ENCODE measurements around the gene BAZ2B.

The BAZ2B gene

GRCh38 chr2:159585622-159586021 is 30.7 kb downstream of the BAZ2B start:
- in situ Hi-C loops (cut with MboI; ENCODE audit: low pct_unique_long_range_greater_than_20kb, low sequenced_read_pairs, unreplicated experiment) = no loop called here
- no peak for TF ChIP-seq CTCF (IDR thresholded peaks at IDR 0.05; ENCODE audit: extremely low read depth, insufficient read depth, missing control alignments)
- no peak for DNase-seq (ENCODE audit: low spot score)

GRCh38 chr2:159584796-159585195 is 31.6 kb downstream of the BAZ2B start:
- DNase-seq (ENCODE audit: low spot score) = no peak
- in situ Hi-C loops (cut with MboI; ENCODE audit: low pct_unique_long_range_greater_than_20kb, low sequenced_read_pairs, unreplicated experiment) = no loop called here
- no peak for TF ChIP-seq CTCF (IDR thresholded peaks at IDR 0.05; ENCODE audit: extremely low read depth, insufficient read depth, missing control alignments)

GRCh38 chr2:159573846-159574606 is 42.3 kb downstream of the BAZ2B start:
- in situ Hi-C loops (cut with MboI; ENCODE audit: low pct_unique_long_range_greater_than_20kb, low sequenced_read_pairs, unreplicated experiment) = no loop called here
- no peak for DNase-seq (ENCODE audit: low spot score)
- TF ChIP-seq CTCF (IDR thresholded peaks at IDR 0.05; ENCODE audit: extremely low read depth, insufficient read depth, missing control alignments) = no peak

GRCh38 chr2:159573294-159573693 is 43.1 kb downstream of the BAZ2B start:
- no peak for TF ChIP-seq CTCF (IDR thresholded peaks at IDR 0.05; ENCODE audit: extremely low read depth, insufficient read depth, missing control alignments)
- DNase-seq (ENCODE audit: low spot score) = no peak
- in situ Hi-C loops (cut with MboI; ENCODE audit: low pct_unique_long_range_greater_than_20kb, low sequenced_read_pairs, unreplicated experiment) = no loop called here

GRCh38 chr2:159572459-159572858 is 43.9 kb downstream of the BAZ2B start:
- in situ Hi-C loops (cut with MboI; ENCODE audit: low pct_unique_long_range_greater_than_20kb, low sequenced_read_pairs, unreplicated experiment) = no loop called here
- no peak for DNase-seq (ENCODE audit: low spot score)
- TF ChIP-seq CTCF (IDR thresholded peaks at IDR 0.05; ENCODE audit: extremely low read depth, insufficient read depth, missing control alignments) = no peak

GRCh38 chr2:159571540-159572260 is 44.6 kb downstream of the BAZ2B start:
- no peak for TF ChIP-seq CTCF (IDR thresholded peaks at IDR 0.05; ENCODE audit: extremely low read depth, insufficient read depth, missing control alignments)
- in situ Hi-C loops (cut with MboI; ENCODE audit: low pct_unique_long_range_greater_than_20kb, low sequenced_read_pairs, unreplicated experiment) = no loop called here
- no peak for DNase-seq (ENCODE audit: low spot score)
